HL-60/S4 treated with phorbol 12-myristate 13-acetate at 8.2 ng/mL for 4 days and 3 days (cell line): Measurements from ENCODE around the gene RETREG2.

ENCODE experiments used
- in situ Hi-C: fragments of 300-500 bp; cut with MboI; formaldehyde crosslinking; loops from 2 replicates; pipeline ENCODE4 v1.15.0; 2022; ENCODE audit warnings: low sequenced_read_pairs

Gene RETREG2

GRCh38 chr2:219213486-219214071, 35.5 kb downstream of the RETREG2 start:
- in situ Hi-C loops: no loop called here

GRCh38 chr2:219214141-219214540, 36.1 kb downstream of the RETREG2 start:
- in situ Hi-C loops: no loop called here

DNA sequence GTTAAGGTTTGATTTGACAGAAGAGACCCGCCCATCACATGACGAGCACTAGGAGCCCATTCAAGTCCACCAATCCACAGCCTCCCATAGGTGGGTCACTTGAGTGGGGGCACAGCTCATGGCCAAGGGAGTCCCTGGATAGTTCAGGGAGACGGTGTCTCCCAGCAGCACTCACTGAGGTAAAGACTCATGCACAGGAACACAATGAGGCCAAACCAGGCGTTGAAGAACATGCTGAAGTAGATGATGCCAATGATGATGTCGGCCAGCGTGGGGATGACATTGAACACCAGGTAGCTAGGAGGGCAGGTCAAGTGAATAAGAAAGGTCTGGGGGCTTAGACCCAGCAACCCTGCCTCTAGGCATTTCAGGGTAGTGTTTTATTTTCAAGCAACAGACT, 36.7 kb downstream of the RETREG2 start:
- in situ Hi-C loops: no loop called here

DNA sequence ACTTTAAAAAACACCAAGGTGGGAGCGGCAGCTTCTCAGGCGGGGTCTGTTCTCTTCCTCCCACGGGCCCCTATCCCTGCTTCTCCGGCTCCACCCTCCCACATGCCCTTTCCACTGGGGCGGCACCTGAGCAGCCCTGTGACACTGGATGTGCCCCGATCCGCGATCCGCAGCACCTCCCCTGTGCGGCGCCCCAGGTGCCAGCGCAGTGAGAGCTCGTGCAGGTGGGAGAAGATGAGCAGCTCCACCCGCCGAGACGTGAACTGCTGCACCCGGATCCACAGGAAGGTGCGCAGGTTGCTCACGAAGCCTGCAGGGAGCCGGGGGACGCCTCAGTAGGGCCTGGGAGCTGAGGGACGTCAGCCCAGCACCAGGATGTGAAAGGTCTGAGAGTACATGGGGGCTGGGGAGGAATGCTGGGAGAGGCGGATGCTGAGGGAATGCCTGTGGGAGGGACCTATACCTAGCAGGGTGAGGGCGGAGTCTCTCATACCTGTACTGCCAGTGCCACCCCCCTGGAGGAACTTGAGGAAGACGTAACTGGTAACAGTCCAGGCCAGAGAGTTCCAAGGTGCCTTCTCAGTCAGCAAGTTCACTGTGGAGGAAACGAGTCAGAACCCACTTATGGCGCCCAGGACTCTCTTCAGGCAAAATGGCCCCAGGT, 37.9 kb downstream of the RETREG2 start:
- in situ Hi-C loops: no loop called here

DNA sequence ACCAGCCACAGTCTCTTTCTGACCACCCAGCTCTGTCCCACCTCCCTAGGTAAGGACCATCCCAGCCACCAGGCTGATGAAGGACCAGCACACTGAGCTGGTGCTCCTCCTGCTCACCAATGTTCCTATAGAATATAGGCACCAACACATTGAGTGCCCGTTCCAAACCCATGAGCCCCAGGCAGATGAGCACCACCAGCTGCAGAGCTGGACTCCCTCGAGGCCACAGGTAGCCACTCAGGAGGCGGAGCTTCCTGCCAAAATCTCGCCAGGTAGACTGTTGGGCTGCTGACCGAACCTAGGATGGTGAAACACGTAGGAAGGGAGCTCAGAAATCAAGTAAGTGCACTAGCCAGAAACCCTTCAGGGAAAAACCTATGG, 38.5 kb downstream of the RETREG2 start:
- in situ Hi-C loops: no loop called here

DNA sequence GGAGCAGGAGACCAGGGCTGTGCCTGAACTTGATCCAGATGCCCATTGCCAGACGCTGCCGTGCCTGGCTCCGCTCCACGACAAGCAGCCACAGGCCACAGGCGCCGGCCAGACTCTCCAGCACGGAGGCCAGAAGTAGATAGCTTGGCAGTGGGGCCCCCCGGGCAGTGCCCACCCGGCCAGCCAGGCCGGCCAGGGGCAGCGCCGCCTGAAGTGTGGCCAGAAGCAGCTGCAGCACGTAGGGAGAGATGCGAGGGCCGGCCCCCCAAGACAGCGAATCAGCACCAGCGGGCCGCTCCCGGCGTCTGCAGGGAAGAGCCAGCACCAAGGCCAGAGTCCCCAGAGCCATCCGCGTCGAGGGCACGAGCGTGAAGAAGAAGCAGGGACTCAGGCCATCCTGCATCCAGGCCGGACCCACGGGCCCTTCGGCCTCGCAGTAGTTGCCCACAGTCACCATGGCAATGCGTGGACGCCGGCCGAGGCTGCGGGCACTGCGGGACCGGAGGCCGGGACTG, 40.2 kb downstream of the RETREG2 start:
- in situ Hi-C loops: no loop called here

- in situ Hi-C loops: no loop called here
These were observed 40.9 kb downstream of the RETREG2 start, which contains the start of gene ABCB6 for GRCh38 chr2:219218732-219219701. ABCB6 (minus strand) TSS chr2:219218958; CDS start chr2:219218673, 285 bp downstream.

- in situ Hi-C loops: no loop called here
These were observed 41.9 kb downstream of the RETREG2 start for GRCh38 chr2:219219784-219220532.

DNA sequence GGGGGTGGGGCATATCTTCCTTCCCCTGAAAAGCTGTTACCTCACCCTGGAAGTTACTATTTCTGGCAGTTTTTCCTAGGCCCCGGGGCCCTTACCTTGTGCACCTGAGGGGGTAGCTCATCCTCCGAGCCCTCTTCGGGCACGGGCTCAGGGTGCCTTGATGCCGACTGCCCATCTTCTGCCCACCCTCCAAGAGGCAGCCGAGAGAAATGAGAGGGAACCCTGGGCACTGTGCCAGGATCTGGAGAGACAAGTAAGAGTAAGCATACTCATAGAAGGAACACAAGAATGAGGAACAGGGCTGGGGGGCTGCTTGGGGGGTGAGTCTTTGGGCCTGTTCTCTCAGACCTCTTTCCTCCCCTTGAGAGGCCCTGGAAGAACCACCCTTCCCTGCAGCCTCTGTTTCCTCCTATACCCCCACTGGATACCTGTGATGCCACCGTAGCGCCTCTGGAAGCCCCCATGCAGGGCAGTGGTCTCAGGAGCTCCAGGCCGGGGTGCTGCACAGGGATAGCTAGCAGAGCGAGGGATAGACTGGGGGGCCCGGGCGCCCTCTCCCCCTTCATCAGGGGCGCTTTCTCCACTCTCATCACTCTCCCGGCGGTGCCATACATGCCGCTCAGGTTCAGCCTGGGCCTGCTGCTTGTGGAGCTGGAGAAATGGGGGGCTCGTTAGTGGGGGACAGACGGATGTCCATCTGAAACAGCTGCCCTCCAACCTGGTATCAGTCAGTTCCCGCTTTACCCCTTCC, 42.8 kb downstream of the RETREG2 start:
- in situ Hi-C loops: no loop called here

DNA sequence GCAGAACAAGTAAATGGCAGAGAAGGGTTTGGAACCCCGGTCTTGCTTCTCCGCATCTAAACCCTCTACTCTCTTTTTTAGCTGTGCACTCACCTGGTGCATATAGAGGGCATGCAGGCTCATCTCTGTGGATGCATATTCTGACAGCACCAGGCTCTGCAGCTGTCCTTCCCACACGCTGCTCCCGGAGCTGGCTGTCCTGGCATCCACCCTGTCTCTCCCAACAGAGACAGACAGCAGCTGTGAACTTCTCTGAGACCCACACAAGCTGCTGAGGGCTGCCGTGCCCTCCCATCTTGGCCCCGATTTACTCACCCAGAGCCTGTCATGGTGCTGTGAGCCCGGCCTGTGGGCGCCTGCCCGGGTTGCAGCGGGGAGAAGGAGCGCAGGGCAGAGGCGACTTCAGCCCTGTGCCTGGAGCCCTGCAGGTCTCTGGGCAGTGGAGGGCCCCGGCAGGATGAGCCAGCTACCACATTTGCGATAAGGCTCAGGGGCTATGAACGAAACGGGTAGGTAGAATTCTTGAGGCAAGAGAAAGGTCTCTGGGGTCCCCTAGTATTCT, 44.0 kb downstream of the RETREG2 start:
- in situ Hi-C loops: no loop called here

GRCh38 chr2:219223831-219224610, 45.9 kb downstream of the RETREG2 start:
- in situ Hi-C loops: no loop called here

- in situ Hi-C loops: no loop called here
These were observed 47.3 kb downstream of the RETREG2 start for GRCh38 chr2:219225350-219225749.

- in situ Hi-C loops: no loop called here
These were observed 50.2 kb downstream of the RETREG2 start for GRCh38 chr2:219228041-219228910.

DNA sequence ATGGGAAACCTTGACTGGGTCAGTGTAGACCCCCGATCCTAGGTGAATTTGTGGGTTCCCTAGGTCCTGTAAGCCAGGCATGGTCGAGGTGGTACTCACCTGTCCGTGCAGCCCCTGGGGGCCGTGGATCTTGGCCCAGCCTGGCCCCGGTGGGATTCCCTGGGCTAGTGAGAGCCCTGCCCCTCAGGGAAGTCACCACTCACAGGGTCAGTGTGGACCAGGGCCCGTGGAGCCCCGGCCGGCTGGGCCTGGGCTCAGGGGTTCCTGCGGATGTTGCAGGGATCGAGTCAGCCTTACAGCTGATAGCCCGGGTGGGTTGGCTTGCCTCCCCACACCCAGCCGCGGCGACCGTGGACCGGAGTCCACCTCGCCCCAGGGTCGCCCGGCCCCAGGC, 50.8 kb downstream of the RETREG2 start:
- in situ Hi-C loops: no loop called here

DNA sequence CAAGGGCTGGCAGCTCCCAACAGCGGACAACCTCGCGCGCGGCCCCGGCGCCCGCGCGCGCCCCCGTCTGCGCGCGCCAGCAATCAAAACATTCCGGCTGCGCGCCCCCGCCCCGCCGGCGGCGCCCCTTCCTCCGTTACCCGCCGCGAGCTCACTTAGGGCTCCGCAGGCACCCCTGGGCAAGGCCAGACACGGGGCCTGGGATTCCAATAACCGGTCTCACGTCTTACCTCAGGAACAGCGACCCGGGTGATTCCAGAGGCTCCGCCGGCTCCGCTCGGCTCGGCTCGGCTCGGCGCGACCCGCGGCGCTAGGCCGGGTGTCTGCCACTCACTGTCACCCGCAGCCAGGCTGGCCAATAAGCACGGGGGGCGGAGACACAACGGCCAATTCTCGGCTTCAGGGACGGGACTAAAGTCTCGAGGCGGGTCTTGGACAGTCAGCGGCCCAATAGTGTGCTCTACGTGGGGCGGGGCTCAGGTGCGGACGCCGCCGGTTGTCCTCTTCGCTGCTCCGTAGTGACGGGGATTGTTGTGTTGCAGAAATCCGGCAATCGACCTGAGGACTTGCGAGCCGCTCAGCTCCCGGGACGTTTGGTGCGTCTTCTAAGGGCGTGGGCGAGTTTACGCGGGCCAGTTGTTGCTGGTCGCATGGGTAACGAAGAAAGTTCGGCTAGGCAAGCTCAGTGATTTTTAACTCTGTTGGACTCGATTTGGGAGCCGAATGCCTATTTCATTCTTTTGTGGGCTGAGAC, 51.4 kb downstream of the RETREG2 start, which contains the start of the genes ANKZF1 and ATG9A:
Gene ANKZF1, plus strand, starts transcription at position 502 of the 754 bp plus-strand sequence. CDS start 452 bp downstream, outside the sequence.
Gene ATG9A, minus strand, starts transcription at position 332 of the 754 bp plus-strand sequence. CDS start 1,612 bp downstream, outside the sequence.
- in situ Hi-C loops: no loop called here

DNA sequence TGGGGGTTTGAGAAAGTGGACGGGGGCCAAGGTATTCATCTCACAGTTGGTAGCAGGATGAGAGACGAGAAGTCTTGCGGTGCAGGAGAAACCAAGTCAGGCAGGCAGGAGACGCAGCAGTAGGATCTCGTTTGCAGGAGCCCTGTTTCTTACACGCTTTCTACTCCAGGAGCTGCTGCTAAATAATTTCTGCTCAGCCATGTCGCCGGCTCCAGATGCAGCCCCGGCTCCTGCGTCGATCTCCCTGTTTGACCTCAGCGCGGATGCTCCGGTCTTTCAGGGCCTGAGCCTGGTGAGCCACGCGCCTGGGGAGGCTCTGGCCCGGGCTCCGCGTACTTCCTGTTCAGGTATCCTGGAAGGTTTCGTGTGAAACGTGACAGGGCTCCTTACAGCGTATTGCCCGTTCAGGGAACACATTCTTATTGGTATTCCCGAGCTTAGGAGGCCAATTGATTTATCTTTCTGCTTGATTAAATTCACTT, 52.0 kb downstream of the RETREG2 start:
- in situ Hi-C loops: no loop called here

- in situ Hi-C loops: no loop called here
These were observed 56.3 kb downstream of the RETREG2 start for GRCh38 chr2:219234331-219234730.
